ENCODE measurements around the gene CPT2. TPM values are rescaled to one million over a fixed set of nuclear protein-coding genes. Genes with fewer than 3 reads are reported as not detected.
"Not testable (repeated sequence)": the region's sequence is repeated elsewhere in the genome, so short reads cannot be mapped to it uniquely, and the experiment has no call there.

The CPT2 gene
- total RNA-seq, 1 experiment from 2014 or later = 14.4 TPM

DNA sequence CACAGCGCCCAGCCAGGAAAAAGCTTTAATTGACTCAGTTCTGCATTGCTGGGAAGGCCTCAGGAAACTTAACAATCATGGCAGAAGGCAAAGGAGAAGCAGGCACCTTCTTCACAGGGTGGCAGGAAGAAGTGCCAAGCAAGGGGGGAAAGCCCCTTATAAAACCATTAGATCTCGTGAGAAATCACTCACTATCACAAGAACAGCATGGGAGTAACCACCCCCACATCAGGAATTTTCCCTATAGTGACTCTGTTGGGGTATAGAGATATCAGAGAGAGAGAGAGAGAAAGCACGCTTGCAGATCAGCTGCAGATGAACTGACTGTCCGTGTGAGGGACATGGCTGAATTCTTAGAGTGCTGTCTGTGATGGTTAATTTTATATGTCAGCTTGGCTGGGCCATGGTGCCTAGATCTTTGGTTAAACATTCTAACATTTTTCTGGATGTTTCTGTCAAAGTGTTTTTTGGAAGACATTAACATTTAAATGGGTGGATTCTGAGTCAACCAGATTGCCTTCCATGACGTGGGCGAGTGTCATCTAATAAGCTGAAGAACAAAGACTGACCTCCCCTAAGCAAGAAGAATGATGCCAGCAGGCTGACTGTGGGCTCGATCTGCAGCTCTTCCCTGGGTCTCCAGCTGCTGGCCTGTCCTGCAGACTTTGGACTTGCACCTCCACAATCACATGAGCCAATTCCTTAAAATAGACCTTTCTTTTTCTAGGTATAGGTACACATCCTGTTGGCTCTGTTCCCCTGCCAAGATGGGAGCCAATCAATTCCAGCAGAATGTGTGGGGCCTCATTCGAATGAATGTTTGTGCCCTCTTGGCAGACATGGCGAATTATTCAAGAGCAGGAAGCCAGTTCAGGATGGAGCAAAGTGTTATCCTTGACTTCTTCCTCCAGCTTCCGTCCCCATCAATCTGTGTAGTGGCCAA lies 21.4 kb upstream of the CPT2 start:
- peak; percentile 43 for DNase-seq
- Histone ChIP-seq H3K9me3 (no peaks in the 10 kb centered on the region), H3K4me3 (no peak overlapping the region), H3K27me3 (no peaks in the 10 kb centered on the region), H3K36me3 (no peaks in the 10 kb centered on the region)

DNA sequence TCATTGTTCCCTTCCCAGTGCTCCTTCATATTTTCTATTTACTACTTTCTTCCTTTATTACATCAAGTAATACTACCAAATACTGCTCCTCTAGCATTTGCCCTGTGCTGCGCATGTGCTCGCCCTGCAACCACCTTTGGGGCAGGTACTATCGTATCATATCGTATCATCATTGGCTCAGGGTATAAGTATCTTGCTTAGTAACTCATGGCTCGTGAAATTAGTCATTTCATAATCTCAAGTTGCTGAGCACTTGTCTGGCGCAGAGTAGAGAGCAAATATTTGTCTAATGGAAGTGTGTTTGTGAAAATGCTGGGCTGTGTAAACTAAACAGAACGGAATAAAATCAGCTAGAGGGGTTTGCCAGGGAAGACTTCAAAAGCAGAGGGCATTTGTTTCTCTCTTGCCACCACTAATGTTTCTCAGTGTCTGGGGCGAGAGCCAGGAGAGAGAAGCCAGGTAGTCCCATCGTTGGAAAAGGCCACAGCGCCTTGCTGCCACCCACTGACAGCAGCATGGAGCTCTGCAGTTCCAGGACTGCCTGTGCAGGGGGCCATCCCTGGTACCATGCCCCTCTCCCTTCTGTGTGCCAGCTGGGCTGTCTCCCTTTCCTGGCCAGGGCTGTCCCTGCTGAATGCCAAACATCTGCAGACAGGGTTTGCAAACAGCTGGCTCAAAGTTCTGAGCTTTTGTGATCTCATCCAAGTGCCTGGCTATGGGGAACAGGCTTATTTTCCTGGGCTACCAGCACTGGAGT lies 20.0 kb upstream of the CPT2 start:
- Histone ChIP-seq H3K27me3 (no peaks in the 10 kb centered on the region), H3K4me3 (no peak overlapping the region), H3K36me3 (no peaks in the 10 kb centered on the region), H3K9me3 (no peaks in the 10 kb centered on the region)
- peak; percentile 66 for DNase-seq

DNA sequence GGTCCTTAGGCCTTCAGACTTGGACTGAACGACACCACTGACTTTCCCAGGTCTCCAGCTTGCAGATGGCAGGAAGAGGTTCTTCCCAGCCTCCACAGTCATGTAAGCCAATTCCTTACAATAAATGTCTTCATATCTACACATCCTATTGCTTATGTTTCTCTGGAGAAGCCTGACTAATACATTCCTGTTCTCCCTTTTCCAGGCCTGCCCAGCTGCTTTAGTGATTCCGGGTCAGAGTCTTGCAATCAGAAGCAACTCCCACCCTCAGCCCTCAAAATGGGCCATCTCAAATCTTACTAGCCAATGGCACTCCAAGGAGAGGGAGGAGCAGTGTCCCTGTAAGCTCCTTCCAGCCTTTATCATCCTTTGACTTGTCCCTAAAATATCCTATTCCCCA lies 16.4 kb upstream of the CPT2 start:
- DNase-seq = no peak
- no peaks in the 10 kb centered on the region for H3K9me3 ChIP-seq
- no peaks in the 10 kb centered on the region for H3K36me3 ChIP-seq
- no peaks in the 10 kb centered on the region for H3K27me3 ChIP-seq
- H3K4me3 ChIP-seq = no peak overlapping the region

DNA sequence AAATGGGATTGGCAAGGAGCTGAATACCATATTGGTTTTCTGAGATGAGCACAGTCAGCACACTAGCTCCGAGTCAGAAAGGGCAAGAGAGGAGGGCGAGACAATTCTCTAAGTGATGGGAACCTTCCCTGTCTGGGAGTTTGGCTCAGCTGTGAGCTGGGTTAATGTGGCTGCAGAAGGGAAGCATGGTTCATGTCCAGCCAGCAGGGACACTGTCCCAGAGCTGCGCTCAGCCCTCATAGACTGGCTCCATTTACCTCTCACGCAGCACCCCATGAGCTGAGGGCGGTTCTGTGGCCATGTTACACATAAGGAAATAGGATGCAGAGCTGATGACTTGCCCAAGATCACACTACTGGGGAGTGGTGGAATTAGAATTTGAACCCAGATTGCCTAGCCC lies 15.7 kb upstream of the CPT2 start:
- no peaks in the 10 kb centered on the region for H3K27me3 ChIP-seq
- no peaks in the 10 kb centered on the region for H3K9me3 ChIP-seq
- H3K36me3 ChIP-seq = no peaks in the 10 kb centered on the region
- DNase-seq = no peak
- no peak overlapping the region for H3K4me3 ChIP-seq

DNA sequence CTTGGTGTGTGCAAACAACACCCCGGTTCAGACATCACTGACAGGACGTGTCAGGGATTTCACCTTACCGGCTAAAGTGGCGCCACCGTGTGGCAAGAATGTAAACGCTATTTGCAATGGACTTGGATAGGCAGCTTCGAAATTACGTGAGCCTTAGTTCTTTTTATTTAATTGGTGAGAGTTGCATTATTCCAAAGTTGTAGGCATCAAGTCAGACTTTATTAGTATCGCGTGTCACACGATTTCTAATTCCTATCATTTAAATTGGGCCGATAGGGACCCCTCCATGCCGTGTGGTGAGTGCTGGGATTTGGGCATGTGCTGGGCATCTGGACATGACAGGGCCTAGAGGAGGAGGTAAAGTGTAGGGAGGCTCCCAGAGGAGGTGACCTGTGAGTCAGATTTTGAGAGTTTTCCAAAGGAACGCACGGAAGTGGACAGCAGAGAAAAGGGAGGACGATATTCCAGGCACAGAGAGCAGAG lies 14.5 kb upstream of the CPT2 start:
- H3K9me3 ChIP-seq = no peaks in the 10 kb centered on the region
- DNase-seq = peak; percentile 61
- no peak overlapping the region for H3K4me3 ChIP-seq
- no peaks in the 10 kb centered on the region for H3K36me3 ChIP-seq
- no peaks in the 10 kb centered on the region for H3K27me3 ChIP-seq

DNA sequence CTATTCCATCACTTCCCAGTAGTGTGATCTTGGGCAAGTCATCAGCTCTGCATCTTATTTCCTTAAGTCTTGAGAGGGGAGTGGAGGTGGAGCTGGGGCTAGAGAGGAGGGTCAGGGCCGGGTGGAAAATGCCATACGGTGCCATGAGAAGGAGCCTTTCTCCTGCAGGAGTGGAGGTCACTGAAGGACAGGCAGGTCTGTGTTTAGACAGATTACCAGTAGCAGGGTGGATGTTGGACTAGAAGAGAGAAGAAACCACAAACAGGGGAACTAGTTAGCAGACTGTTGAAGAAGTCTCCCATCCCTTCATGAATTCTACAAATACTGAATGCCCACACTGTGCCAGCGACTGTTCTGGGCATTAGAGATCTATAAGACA lies 13.9 kb upstream of the CPT2 start:
- Histone ChIP-seq H3K27me3 (no peaks in the 10 kb centered on the region), H3K36me3 (no peaks in the 10 kb centered on the region), H3K4me3 (no peak overlapping the region), H3K9me3 (no peaks in the 10 kb centered on the region)
- no peak for DNase-seq

DNA sequence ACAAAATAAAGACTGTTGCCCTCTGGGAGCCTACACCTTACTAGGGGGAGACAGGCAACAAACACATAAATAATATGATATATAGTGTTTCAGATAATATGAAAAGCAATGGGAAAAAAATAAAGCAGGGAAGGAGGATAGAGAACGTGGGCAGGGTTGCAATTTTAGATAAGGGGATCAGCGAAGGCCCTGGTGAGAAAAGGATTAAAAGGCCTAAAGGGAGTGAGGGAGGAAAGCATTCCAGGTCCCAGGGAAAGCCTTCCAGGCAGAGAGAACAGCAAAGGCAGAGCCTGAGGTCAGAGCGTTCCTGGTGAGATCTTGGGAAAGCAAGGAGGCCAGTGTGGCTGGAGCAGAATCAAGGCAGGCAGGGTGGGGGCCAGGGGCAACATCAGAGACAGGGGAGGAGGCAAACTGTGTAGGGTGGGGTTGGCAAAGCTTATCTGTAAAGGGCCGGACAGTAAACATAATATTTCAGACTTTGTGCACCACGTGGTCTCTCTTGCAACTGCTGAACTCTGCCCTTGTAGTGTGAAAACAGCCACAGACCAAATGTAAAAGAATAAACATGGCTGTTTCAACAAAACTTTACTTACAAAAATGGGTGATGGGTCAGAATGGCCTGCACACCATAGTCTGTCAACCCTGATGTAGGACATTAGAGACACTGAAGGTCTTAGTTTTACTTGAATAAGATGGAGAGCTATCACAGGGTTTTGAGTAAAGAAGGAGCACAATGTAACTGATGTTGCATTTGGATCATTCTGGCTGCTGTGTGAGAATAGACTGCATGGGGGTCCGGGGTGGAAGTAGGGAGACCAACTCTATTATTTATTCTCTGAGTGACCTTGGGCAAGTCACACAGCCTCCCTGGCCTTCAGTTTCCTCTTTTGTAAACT lies 13.3 kb upstream of the CPT2 start:
- no peak overlapping the region for H3K4me3 ChIP-seq
- no peak for DNase-seq
- H3K9me3 ChIP-seq = no peaks in the 10 kb centered on the region
- H3K27me3 ChIP-seq = no peaks in the 10 kb centered on the region
- no peaks in the 10 kb centered on the region for H3K36me3 ChIP-seq

DNA sequence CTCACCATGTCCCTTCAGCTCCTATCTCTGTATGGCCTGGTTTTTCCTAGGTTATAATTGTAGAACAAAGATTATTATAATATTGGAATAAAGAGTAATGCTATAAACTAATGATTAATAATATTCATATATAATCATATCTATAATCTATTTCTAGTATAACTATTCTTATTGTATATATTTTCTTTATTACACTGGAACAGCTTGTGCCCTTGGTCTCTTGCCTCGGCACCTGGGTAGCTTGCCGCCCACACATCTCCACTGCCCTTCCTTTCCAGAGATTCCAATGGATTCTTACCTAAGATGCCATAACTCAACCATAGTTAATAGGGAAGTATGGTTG lies 10.7 kb upstream of the CPT2 start:
- DNase-seq, H3K27me3 ChIP-seq, H3K36me3 ChIP-seq, H3K4me3 ChIP-seq, H3K9me3 ChIP-seq: not testable (repeated sequence)

DNA sequence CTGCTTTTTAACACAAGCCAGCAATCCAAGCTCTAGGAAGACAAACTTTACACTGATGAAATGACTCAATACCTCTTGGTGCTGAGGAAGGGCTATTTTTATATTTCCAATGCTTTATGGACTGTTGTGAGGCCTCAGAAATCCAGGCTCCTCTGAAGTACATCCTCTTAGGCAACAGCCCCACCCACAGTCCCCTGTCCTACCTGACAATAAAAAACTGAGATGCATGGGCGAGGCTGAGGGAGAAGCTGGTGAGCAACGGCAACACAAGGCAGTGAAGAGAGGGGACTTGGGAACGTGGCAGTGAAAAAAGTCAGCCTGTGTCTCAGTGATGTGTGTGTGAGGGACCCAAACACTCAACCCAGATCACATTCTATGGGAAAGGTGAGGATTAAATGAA lies 10.1 kb upstream of the CPT2 start:
- Histone ChIP-seq H3K36me3 (no peaks in the 10 kb centered on the region), H3K9me3 (no peaks in the 10 kb centered on the region), H3K4me3 (no peak overlapping the region), H3K27me3 (no peaks in the 10 kb centered on the region)
- no peak for DNase-seq

DNA sequence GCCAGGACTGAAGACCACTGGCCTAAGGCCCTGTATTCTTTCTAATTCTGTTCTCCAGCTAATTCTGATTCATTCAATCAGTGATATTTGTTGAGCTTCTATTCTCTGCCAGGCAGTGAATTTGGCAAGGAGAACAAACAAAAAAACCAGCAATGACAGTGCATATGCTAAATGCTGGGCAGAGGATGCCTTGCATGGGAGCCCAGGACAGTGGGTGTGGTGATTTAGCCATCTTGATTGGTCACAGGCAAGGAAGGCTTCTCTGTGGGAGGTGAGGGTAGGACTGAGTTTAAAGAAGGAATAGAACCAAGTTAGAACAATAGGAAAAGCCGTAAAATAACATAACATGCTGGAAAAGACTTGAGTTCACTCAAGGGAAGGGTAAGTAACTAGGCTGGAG lies 9.2 kb upstream of the CPT2 start:
- Histone ChIP-seq H3K27me3 (no peaks in the 10 kb centered on the region), H3K36me3 (no peaks in the 10 kb centered on the region)
- DNase-seq = peak; percentile 37

DNA sequence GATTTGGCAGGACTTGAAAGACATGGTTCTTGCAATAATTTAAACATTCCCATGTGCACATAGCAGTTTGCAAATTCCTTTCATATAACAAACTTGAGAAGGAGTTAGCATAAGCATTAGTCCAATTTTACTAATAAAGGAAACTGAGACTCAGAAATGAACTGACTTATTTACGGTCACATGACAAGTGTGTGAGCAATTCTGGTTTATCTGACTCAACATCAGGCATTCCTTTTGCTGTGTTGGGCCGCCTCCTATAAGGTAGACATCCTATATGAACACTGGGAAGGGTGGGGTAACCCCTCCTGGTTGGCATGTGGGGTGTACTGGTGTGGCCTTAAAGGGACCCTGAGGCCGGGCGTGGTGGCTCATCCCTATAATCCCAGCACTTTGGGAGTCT lies 8.5 kb upstream of the CPT2 start:
- Histone ChIP-seq H3K4me3 (no peak overlapping the region), H3K36me3 (no peaks in the 10 kb centered on the region), H3K27me3 (no peaks in the 10 kb centered on the region), H3K9me3 (no peaks in the 10 kb centered on the region)
- no peak for DNase-seq

More for the DNA sequence above, 9.2 kb upstream of the CPT2 start:
- H3K9me3 ChIP-seq = no peaks in the 10 kb centered on the region
- no peak overlapping the region for H3K4me3 ChIP-seq

DNA sequence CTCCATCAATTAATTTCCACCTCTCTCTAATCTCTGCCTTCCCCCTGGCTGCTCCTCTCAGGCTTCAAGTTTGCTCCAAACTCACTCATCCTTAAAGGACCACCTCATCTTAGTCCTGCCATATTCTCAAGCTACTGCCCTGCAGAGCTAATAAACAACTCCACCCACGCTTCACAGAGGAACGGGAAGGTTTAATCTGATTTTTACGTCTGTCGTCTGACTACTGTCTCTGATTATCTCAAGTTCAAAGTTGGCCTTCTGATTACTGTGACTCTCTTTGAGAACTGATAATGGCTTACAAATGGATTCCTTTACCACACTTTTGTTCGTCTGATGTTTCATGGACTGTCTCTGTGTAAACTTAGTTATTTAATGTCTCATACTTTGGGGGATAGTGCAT lies 7.6 kb upstream of the CPT2 start:
- Histone ChIP-seq H3K36me3 (no peaks in the 10 kb centered on the region), H3K27me3 (no peaks in the 10 kb centered on the region), H3K4me3 (no peak overlapping the region), H3K9me3 (no peaks in the 10 kb centered on the region)
- no peak for DNase-seq

DNA sequence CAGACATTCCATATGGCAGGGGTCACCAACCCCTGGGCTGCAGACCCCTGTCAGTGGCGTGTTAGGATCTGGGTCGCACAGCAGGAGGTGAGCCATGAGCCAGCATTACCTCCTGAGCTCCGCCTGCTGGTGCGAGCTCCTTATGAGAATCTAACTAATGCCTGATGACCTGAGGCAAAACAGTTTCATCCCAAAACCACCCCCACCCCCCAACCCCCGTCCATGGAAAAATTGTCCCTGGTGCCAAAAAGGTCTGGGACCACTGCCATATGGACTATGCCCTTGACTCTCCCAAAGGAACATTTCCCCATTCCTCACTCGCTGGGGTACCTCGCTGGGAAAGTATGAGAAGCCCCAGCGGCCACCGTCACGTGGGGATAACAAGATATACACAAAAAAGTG lies 6.4 kb upstream of the CPT2 start:
- DNase-seq = no peak
- Histone ChIP-seq H3K27me3 (no peaks in the 10 kb centered on the region), H3K9me3 (no peaks in the 10 kb centered on the region), H3K36me3 (no peaks in the 10 kb centered on the region), H3K4me3 (no peak overlapping the region)

DNA sequence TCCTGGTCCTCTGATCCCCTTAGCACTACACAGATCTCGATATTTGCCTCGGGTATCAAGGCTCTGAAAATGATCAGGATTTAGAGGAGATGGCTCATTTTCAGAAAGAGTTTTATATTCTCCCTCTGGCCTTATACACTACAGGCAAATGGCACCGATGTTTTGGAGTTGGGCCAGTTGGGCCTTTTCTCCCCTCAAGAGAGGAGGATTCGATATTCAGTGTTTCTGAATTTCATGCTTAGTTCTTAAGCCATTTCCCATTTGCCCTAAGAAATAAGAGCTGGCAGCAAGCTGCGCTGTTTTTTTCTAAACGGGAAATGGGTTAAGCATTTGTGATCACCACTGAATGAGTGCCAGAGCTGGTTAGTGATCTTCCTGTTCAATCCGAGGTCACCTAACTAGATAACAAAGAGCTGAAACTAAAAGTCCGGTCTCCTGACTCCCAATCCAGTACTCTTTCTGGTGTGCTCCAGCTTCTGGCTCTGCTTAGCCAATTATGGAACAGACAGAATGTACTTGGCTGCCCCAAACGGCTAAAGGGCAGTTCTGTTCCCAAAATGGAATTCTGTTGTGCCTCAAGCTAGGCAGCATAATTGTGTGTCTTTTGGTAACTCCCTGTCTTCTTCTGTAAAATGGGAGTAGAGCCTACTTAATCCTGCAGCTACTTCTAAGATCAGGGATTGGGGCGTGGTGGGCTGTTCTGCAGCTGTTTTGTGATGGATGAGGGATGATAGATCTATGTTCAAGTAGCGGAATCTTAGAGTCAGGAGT lies 1.2 kb upstream of the CPT2 start:
- Histone ChIP-seq H3K27me3 (no peaks in the 10 kb centered on the region), H3K36me3 (no peaks in the 10 kb centered on the region), H3K9me3 (no peaks in the 10 kb centered on the region), H3K4me3 (no peak overlapping the region)
- DNase-seq = no peak

DNA sequence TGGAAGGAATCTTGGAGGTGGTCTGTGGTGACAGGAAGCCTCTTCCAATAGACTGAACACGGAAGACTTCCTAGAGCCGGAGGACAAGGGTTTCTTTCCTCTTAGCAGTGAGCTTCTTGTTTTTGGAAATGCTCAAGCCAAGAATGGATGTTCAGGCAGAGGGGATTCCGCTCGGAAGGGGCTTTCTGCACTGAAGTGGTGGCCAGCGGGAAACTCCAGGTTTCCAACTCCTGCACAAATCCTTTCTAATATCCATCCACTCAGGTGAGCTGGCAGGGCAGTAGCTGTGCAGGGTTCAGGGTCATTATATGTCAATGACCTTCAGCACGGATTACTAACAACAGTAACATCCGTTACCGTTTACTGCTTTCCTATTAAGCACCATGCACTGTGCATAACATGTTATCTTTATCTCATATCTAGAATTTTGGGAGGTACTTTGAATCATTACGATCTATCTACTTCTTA lies 573 bp upstream of the CPT2 start:
- Histone ChIP-seq H3K27me3 (no peaks in the 10 kb centered on the region), H3K36me3 (no peaks in the 10 kb centered on the region), H3K4me3 (peak overlapping the region; percentile 70), H3K9me3 (no peaks in the 10 kb centered on the region)
- no peak for DNase-seq
